Spleen (tissue), 11 donors: ENCODE results near the gene HNRNPF. TPM values are rescaled to one million over a fixed set of nuclear protein-coding genes. Genes with fewer than 3 reads are reported as not detected.

ENCODE experiments used
- DNase-seq: peaks from one replicate; pipeline ENCODE4 v3.0.0-alpha.2; 2020
- H3K27ac ChIP-seq, 8 donors: fragments of 200-600 bp; sonication (generic) in 7 of 8; 1 replicate in 4 of 8; 2 replicates in 4 of 8; pipeline versions ENCODE4 v1.5.0 to v1.8.0; 2016 to 2021; ENCODE audit warnings: inconsistent platforms in 4 of 8, mild to moderate bottlenecking in 4 of 8, moderate library complexity in 1 of 8
- H3K27me3 ChIP-seq, 7 donors: fragments of 200-600 bp; sonication (generic) in 6 of 7; replicated peaks in 1 of 7; 1 replicate in 4 of 7; 2 replicates in 3 of 7; pipeline versions ENCODE4 v1.5.0 to v1.8.0; 2016 to 2021; ENCODE audit warnings: inconsistent platforms in 3 of 7, mild to moderate bottlenecking in 1 of 7
- H3K36me3 ChIP-seq, 6 donors: fragments of 200-600 bp; sonication (generic) in 5 of 6; 1 replicate in 4 of 6; 2 replicates in 2 of 6; pipeline versions ENCODE4 v1.5.0 to v1.8.0; 2016 to 2021; ENCODE audit warnings: inconsistent platforms in 2 of 6
- H3K4me1 ChIP-seq, 6 donors: fragments of 200-600 bp; sonication (generic) in 5 of 6; 1 replicate in 3 of 6; 2 replicates in 3 of 6; pipeline versions ENCODE4 v1.5.0 to v1.8.0; 2016 to 2021; ENCODE audit warnings: inconsistent platforms in 3 of 6
- H3K4me3 ChIP-seq, 8 donors: fragments of 200-600 bp; sonication (generic) in 7 of 8; 1 replicate in 4 of 8; 2 replicates in 4 of 8; pipeline versions ENCODE4 v1.5.0 to v1.8.0; 2016 to 2021; ENCODE audit warnings: inconsistent platforms in 4 of 8, mild to moderate bottlenecking in 4 of 8, moderate library complexity in 2 of 8
- H3K9me3 ChIP-seq, 8 donors: fragments of 200-600 bp; sonication (generic) in 7 of 8; 1 replicate in 4 of 8; 2 replicates in 4 of 8; pipeline versions ENCODE4 v1.5.0 to v1.8.0; 2016 to 2021; ENCODE audit warnings: inconsistent platforms in 4 of 8
- POLR2A ChIP-seq, 3 donors: fragments of 450-650 bp; IDR thresholded peaks; one replicate each; pipeline ENCODE4 v1.5.1; 2017; ENCODE audit warnings: antibody characterized with exemption in 3 of 3, mild to moderate bottlenecking in 1 of 3
- POLR2AphosphoS5 ChIP-seq, 3 donors: sonication (generic); formaldehyde crosslinking; IDR thresholded peaks; one replicate each; pipeline ENCODE4 v1.5.1; 2017; ENCODE audit warnings: antibody characterized with exemption in 3 of 3
- WGBS, 5 donors: extraction: QIAGEN DNeasy Blood & Tissue Kit in 3 of 5; methylation state at CpG; one replicate each; pipeline versions ENCODE4 v1.1.5 to v1.1.7; 2013 to 2018; 5-methylcytosine and 5-hydroxymethylcytosine counted together
- intact Hi-C: fragments of 100-400 bp; cut with DNase I; formaldehyde crosslinking; loops from one replicate; pipeline ENCODE4 v1.15.0; 2023; ENCODE audit warnings: low total_unique reads
- polyA plus RNA-seq, 3 donors: library from polyadenylated mRNA; stranded (reverse); fragments of 200-250 nt; gene quantifications; one replicate each; pipeline ENCODE4 v1.2.1, GENCODE V29; 2013
- total RNA-seq, 7 donors: library from RNA; depleted of rRNA in 3 of 7; stranded (reverse); fragments of >200 nt in 3 of 7; fragmentation: NEBNext Ultra II Directional in 4 of 7; extraction: Animal tissue kit (Norgen Biotek cat#: 25700) in 4 of 7; gene quantifications; one replicate each; pipeline versions ENCODE4 v1.1.0 to v1.2.1, GENCODE V29; 2016 to 2021
- TF ChIP-seq, protein P1 (sequence below), 11 experiments: fragments of 200-600 bp in 7 of 11; fragments of 450-650 bp in 4 of 11; sonication (generic) in 4 of 11; IDR thresholded peaks in 8 of 11; conservative IDR thresholded peaks in 3 of 11; 1 replicate in 7 of 11; 2 replicates in 4 of 11; pipeline versions ENCODE4 v1.4.0 to v1.8.0; 2016 to 2021; ENCODE audit warnings: antibody characterized with exemption in 11 of 11, inconsistent platforms in 4 of 11, mild to moderate bottlenecking in 1 of 11
- donor health status: healthy with polysubstance abuse.
- donor health status: DM: no; HTN: no; CAD: no; lungs with moderate emphysema.
- donor health status: DM: no; HTN: no; CAD: no.
- donor health status: Bipolar disorder and iron deficiency.
- donor health status: healthy.
- donor health status: DM: no; HTN: no; CAD: no.
- donor health status: DM: yes; HTN: yes; CAD: no.

HNRNPF gene
- total and polyA plus RNA-seq, 10 donors, result 82.8 to 253 (median 173) TPM

DNA sequence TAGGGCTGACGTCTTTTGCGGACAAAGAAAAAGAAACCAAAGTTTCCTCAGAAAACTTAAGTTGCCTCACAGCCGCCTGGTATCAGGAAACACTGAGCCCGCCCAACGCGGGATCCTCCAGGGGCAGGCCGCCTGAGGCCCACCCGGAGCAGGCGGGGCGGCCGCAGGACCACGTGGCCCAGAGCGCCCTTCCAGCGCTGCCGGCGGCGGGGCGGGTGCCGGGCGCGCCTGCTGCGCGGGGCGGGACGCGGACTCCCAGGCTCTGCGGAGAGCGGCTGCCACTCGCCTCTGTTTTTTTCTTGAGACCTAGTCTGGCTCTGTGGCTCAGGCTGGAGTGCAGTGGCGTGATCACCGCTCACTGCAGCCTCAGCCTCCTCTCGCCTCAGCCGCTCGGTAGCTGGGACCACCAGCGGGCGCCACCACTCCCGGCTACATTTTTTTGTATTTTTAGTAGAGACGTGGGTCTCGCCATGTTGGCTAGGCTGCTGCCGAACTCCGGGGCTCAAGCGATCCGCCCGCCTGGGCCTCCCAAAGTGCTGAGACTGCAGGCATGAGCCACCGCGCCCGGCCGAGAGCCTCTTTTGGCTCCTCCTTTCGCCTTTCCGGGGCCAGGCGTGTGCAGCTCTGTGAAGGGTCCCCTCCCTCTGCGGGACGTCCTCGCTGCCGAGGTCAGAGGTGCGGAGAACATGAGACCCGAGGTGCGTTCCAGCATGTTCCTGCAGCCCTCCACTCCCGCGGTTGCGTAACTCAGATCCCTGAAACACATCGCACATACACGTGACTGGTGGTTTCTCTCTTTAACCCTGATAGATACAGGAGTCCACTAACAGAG, 11.6 kb upstream of the HNRNPF start:
- intact Hi-C loops, result no loop called here

DNA sequence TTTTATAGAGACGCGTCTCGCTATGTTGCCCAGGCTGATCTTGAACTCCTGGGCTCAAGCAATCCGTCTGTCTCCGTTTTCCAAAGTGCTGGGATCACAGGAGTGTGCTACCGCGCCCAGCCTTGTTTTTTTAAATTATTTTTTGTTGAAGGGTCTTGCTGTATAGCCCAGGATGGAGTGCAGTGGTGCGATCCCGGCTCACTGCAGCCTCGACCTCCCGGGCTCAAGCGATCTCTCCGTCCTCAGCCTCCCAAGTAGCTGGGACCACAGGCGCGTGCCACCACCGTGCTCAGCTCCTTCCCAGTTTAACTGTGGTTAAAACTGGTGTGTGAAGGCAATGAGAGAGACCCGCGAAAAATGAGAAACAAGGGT, 11.0 kb upstream of the HNRNPF start:
- Histone ChIP-seq H3K4me1 (peaks cover 21 to 49% (median 43%) of the 10 kb centered on the region in 6 donors), H3K27ac (peak overlapping the region; percentile 93 to 98 (median 96)), H3K27me3 (no peaks in the 10 kb centered on the region), H3K36me3 (no peaks in the 10 kb centered on the region), H3K4me3 (peak overlapping the region; percentile 9 to 75 (median 56)), H3K9me3 (no peaks in the 10 kb centered on the region)
- WGBS, 5 donors, result 48 to 63% (median 58%) methylated on average over 18 of the region's 18 CpGs
- no peak for DNase-seq
- TF ChIP-seq, protein P1, sequence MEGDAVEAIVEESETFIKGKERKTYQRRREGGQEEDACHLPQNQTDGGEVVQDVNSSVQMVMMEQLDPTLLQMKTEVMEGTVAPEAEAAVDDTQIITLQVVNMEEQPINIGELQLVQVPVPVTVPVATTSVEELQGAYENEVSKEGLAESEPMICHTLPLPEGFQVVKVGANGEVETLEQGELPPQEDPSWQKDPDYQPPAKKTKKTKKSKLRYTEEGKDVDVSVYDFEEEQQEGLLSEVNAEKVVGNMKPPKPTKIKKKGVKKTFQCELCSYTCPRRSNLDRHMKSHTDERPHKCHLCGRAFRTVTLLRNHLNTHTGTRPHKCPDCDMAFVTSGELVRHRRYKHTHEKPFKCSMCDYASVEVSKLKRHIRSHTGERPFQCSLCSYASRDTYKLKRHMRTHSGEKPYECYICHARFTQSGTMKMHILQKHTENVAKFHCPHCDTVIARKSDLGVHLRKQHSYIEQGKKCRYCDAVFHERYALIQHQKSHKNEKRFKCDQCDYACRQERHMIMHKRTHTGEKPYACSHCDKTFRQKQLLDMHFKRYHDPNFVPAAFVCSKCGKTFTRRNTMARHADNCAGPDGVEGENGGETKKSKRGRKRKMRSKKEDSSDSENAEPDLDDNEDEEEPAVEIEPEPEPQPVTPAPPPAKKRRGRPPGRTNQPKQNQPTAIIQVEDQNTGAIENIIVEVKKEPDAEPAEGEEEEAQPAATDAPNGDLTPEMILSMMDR (IDR thresholded peaks at IDR 0.05 in 8 of 11, conservative IDR thresholded peaks at IDR 0.05 in 3 of 11), result peak in 1 of 11 experiments; percentile 3
- TF ChIP-seq POLR2A (IDR thresholded peaks at IDR 0.05) (no peak), POLR2AphosphoS5 (IDR thresholded peaks at IDR 0.05) (no peak)
- intact Hi-C loops, result no loop called here

More for the DNA sequence above, 11.6 kb upstream of the HNRNPF start:
- no peaks in the 10 kb centered on the region for H3K36me3 ChIP-seq
- H3K9me3 ChIP-seq, result no peaks in the 10 kb centered on the region
- WGBS, 5 donors, result 0 to 1% (median 0%) methylated on average over 26 to 63 of the region's 63 CpGs
- peak; percentile 96 for DNase-seq
- H3K27me3 ChIP-seq, result no peaks in the 10 kb centered on the region
- TF ChIP-seq POLR2AphosphoS5 (IDR thresholded peaks at IDR 0.05) (peak; percentile 86 to 93 (median 93)), POLR2A (IDR thresholded peaks at IDR 0.05) (peak in 1 of 3 donors; percentile 61)
- TF ChIP-seq, protein P1 (IDR thresholded peaks at IDR 0.05 in 8 of 11, conservative IDR thresholded peaks at IDR 0.05 in 3 of 11), result peak in 6 of 11 experiments; percentile 4 to 37 (median 16)
- peak overlapping the region; percentile 93 to 98 (median 96) for H3K27ac ChIP-seq
- H3K4me1 ChIP-seq, result peaks cover 21 to 49% (median 43%) of the 10 kb centered on the region in 6 donors
- H3K4me3 ChIP-seq, result peak overlapping the region; percentile 33 to 75 (median 56)

DNA sequence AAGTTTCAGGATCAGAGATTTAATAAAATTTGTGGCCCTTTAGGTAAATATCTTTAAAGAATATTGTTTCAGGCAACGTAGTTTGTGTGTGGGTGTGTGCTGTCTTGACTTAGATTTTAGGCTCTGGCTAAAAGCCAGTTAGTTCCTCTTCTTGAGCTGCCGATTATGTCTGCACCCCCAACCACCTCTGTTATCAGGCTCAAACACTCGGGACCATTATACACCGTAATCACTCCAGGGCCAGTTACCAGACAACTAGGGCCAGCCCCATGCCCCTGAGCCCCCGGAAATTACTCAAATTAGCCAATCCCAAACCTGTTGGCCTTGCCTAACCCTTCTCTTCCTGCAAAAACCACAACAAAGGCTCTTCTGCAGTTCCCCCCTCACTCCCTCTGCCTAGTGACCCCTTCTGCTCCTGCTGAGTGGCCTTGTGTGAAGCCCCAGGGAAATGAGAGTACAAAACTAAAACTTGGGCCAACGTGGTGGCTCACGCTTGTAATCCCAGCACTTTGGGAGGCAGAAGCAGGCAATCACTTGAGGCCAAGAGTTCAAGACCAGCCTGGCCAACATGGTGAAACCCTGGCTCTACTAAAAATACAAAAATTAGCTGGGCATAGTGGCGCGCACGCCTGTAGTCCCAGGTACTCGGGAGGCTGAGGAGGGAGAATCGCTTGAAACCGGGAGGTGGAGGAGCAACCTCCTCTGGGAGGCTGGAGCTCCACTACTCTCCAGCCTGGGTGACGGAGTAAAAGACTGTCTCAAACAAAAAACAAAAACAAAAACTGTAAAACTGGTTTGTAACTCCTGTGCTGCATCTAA, 9.2 kb upstream of the HNRNPF start:
- H3K4me1 ChIP-seq, result peaks cover 21 to 49% (median 43%) of the 10 kb centered on the region in 6 donors
- TF ChIP-seq POLR2AphosphoS5 (IDR thresholded peaks at IDR 0.05) (peak in 2 of 3 donors; percentile 52 to 83), POLR2A (IDR thresholded peaks at IDR 0.05) (no peak)
- TF ChIP-seq, protein P1 (IDR thresholded peaks at IDR 0.05 in 8 of 11, conservative IDR thresholded peaks at IDR 0.05 in 3 of 11), result no peak
- H3K27me3 ChIP-seq, result no peaks in the 10 kb centered on the region
- 44 to 52% (median 49%) methylated on average over 14 of the region's 14 CpGs for WGBS, 5 donors
- no peak for DNase-seq
- intact Hi-C loops, result no loop called here
- peak overlapping the region in 1 of 8 donors; percentile 34 for H3K4me3 ChIP-seq
- H3K36me3 ChIP-seq, result no peaks in the 10 kb centered on the region
- H3K9me3 ChIP-seq, result no peaks in the 10 kb centered on the region
- H3K27ac ChIP-seq, result peak overlapping the region; percentile 72 to 98 (median 88)
